Measurements from ENCODE around the gene ZNF506. TPM values are rescaled to one million over a fixed set of nuclear protein-coding genes. Genes with fewer than 3 reads are reported as not detected.

ZNF506 gene
- total RNA-seq, 1 experiment from 2014 or later: 0.42 TPM

GRCh38 chr19:19860756-19861390 lies 39.3 kb upstream of the ZNF506 start:
- Histone ChIP-seq H3K4me1 (ENCODE audit: control insufficient read depth in 1 of 2, insufficient read depth in 2 of 2, low read length in 2 of 2) (no peaks in the 10 kb centered on the region), H3K9me2 (ENCODE audit: insufficient read depth) (no peaks in the 10 kb centered on the region), H3K27me3 (ENCODE audit: insufficient read depth, low read length) (no peaks in the 10 kb centered on the region), H3K9me3 (ENCODE audit: control insufficient read depth in 1 of 2, insufficient read depth in 1 of 2, low read depth in 1 of 2, low read length in 2 of 2) (peaks cover 0 to 6% of the 10 kb centered on the region in 2 experiments; a peak in 2 of 4 replicates), H2AFZ (ENCODE audit: low read depth, low read length, poor library complexity, severe bottlenecking) (no peak overlapping the region), H3K36me3 (ENCODE audit: control insufficient read depth in 1 of 2, insufficient read depth in 2 of 2, low read length in 2 of 2) (no peaks in the 10 kb centered on the region), H3K79me2 (ENCODE audit: insufficient read depth, low read length) (no peaks in the 10 kb centered on the region), H4K20me1 (ENCODE audit: insufficient read depth) (no peaks in the 10 kb centered on the region), H3K4me2 (ENCODE audit: low read length) (no peak overlapping the region), H3K27ac (ENCODE audit: low read depth, low read length) (no peak overlapping the region), H3K4me3 (replicated peaks in 1 of 2; ENCODE audit: low read depth in 1 of 2, low read length in 2 of 2) (no peak overlapping the region), H3K9ac (ENCODE audit: low read length) (no peak overlapping the region)
- TF ChIP-seq EZH2phosphoT487 (IDR thresholded peaks at IDR 0.05; ENCODE audit: borderline replicate concordance) (no peak), ZNF274 (IDR thresholded peaks at IDR 0.05; ENCODE audit: low read depth, low read length) (no peak), SIN3A (IDR thresholded peaks at IDR 0.05; ENCODE audit: low read depth) (no peak), ELF1 (IDR thresholded peaks at IDR 0.05; ENCODE audit: borderline replicate concordance, low read depth) (no peak), CBX3 (IDR thresholded peaks at IDR 0.05; ENCODE audit: low read depth) (no peak), EZH2 (IDR thresholded peaks at IDR 0.05) (no peak), SP1 (IDR thresholded peaks at IDR 0.05; ENCODE audit: low read depth) (no peak), ZBTB33 (IDR thresholded peaks at IDR 0.05; ENCODE audit: extremely low read depth, insufficient replicate concordance, low read length) (no peak), EGR1 (IDR thresholded peaks at IDR 0.05; ENCODE audit: low read depth) (no peak), POLR2AphosphoS5 (IDR thresholded peaks at IDR 0.05; ENCODE audit: low read depth, low read length) (no peak), CTCF (IDR thresholded peaks at IDR 0.05 in 2 of 3, conservative IDR thresholded peaks at IDR 0.05 in 1 of 3; ENCODE audit: borderline replicate concordance in 1 of 3, insufficient read depth in 1 of 3, low read depth in 2 of 3, low read length in 2 of 3) (no peak), FOSL1 (IDR thresholded peaks at IDR 0.05; ENCODE audit: low read depth) (no peak), SRF (IDR thresholded peaks at IDR 0.05; ENCODE audit: low read depth) (no peak)
- ATAC-seq (no peak), DNase-seq (ENCODE audit: low read depth, low spot score) (no peak)
- no TSS peak for BruUV-seq (replicated peaks)
- ChIA-PET RAD21 (ENCODE audit: low non-redundant PET in 1 of 2, low total read pairs in 2 of 2, uncharacterized antibody in 2 of 2, unreplicated experiment in 2 of 2) (no interaction called here), POLR2A (no interaction called here), CTCF (no interaction called here)
- intact Hi-C loops (cut with micrococcal nuclease): no loop called here
